HEK293 (cell line): ENCODE results near the gene PLEK2.

Experiments used
- CTCF ChIP-seq: fragments of 450-650 bp; formaldehyde crosslinking; IDR thresholded peaks from 2 replicates; pipeline ENCODE4 v1.5.1; 2016; ENCODE audit warnings: missing biosample characterization, missing genetic modification characterization
- REST ChIP-seq: fragments of 450-650 bp; formaldehyde crosslinking; IDR thresholded peaks from 2 replicates; pipeline ENCODE4 v1.5.1; 2016; ENCODE audit warnings: missing biosample characterization, missing genetic modification characterization
- ZBTB1 ChIP-seq: fragments of 450-650 bp; formaldehyde crosslinking; IDR thresholded peaks from 2 replicates; pipeline ENCODE4 v1.5.1; 2016; ENCODE audit warnings: missing biosample characterization, missing genetic modification characterization
- ZNF549 ChIP-seq: fragments of 450-650 bp; IDR thresholded peaks from 2 replicates; pipeline ENCODE4 v1.5.1; 2018; ENCODE audit warnings: missing biosample characterization, missing genetic modification characterization, mild to moderate bottlenecking, inconsistent platforms, moderate library complexity
- ZNF596 ChIP-seq: fragments of 450-650 bp; IDR thresholded peaks from 2 replicates; pipeline ENCODE4 v1.5.0; 2018; ENCODE audit warnings: missing biosample characterization, mild to moderate bottlenecking, missing genetic modification characterization, moderate library complexity
- ZNF621 ChIP-seq: fragments of 450-650 bp; formaldehyde crosslinking; IDR thresholded peaks from 2 replicates; pipeline ENCODE4 v1.5.1; 2017; ENCODE audit warnings: missing biosample characterization, missing genetic modification characterization

- TF ChIP-seq REST (tag by site-specific recombination) = no peak
- TF ChIP-seq CTCF = no peak
- TF ChIP-seq ZNF621 (tag by site-specific recombination) = no peak
- TF ChIP-seq ZNF549 (tag by site-specific recombination) = no peak
- TF ChIP-seq ZNF596 (tag by site-specific recombination) = no peak
- TF ChIP-seq ZBTB1 (tag by site-specific recombination) = no peak
Measured at GRCh38 chr14:67436006-67436866, 24.3 kb upstream of the PLEK2 start.
